Inferior parietal cortex (tissue), 1 donor: ENCODE measurements around the gene THNSL1.

Experiments used
- DNase-seq: peaks from one replicate; pipeline ENCODE4 v3.0.0-alpha.2; 2016; ENCODE audit errors: extremely low spot score

Gene THNSL1

DNA sequence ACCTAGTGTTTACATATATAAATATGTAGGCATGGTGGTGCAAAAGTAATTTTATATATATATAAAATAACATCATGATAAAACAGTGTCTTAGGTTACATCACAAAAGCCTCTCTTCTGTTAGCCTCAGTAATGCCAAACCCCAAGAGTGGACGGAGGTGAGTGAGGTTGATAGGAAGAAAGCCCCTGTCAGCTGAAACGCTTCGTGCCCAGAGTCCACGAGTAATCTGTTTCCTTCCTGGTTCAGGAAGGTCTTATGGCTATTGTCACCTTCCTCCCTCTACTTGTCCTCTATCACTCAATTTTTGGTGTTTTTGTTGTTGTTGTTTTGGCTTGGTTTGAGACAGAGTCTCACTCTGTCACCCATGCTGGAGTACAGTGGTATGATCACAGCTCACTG lies 41.5 kb downstream of the THNSL1 start:
- no peak for DNase-seq

DNA sequence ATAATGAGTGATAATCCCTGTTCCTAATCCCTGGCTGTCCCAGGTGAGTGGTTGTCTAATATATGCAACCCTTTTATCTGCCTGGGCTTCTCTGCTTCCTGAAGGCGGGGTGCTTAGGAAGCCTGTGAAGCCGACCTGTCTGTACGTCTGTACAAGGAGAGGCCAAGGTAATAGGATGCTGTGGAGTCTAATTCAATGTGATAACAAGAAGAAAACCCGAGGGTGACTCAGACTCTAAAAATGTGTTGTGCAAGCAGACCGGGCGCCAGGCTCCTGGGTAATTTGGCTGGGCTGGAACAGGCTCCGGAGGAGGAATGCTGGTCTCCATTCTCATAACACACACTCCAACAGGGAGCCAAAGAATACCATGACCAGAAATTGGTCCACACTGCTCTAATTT lies 43.6 kb downstream of the THNSL1 start:
- peak; percentile 33 for DNase-seq

DNA sequence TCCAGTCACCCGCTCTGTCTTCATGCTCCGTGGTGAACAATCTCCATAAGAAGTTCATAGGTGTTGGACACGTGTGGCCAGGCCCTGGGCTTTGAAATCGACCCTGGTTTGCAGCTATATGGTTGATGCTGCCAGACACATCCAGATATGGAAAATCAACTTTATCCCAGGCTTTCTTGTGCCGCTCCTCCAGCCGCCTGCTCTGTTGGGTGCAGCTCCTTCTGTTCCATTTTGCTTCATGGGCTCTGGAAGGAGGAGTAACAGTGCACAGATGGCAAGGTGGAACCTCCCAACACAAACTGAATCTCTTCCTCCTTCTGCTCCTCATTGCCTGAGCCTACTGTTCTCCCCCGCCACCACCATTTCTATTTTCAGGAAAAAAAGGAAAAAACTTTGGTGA lies 44.7 kb downstream of the THNSL1 start:
- DNase-seq, result no peak

DNA sequence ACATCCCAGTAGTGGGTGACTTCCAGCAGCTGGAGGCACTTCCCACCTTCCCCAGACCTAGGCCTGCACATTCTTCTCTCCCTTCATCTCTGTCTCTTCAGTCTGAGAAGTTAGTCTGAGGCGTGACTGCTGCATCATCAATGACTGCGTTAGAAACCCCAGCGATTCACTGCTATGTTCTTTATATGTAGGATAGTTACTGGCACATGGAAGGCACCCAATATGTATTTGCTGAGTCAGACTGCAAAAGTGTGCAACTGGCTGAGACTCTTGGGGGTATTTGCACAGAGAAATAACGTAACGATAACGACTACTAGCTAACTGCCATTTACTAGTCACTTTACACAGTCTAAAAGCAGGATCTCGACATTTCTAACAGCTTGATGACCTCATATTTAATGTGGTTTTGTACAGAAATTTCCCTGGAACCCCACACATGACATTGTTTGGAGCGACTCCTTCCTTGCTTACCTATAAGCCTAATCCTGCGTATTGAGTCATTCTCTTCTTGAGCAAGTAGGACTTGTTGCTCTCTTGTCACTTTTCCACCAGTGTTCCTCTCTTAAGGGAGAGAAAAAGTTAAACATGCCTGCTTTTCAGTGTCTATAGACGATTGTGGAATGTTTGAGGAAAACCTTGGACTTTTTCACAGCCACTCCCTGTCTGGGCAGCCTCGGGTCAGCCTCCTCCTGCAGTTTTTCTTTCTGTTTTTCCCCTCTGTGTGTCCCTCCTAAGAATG lies 45.5 kb downstream of the THNSL1 start:
- no peak for DNase-seq

DNA sequence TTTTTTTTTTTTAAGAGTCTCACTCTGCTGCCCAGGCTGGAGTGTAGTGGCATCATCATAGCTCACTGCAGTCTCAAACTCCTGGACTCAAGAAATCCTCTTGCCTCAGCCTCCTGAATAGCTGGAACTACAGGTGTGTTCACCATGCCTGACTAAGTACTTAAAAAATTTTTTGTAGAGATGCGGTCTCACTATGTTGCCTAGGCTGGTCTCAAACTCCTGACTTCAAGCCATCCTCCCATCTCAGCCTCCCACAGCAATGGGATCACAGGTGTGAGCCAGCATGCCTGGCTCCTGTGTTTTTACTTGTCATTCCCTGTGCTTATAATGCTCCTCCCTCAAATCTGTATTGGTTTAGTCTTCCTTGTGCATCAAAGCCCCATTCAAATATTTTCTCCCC lies 46.7 kb downstream of the THNSL1 start:
- DNase-seq, result no peak

DNA sequence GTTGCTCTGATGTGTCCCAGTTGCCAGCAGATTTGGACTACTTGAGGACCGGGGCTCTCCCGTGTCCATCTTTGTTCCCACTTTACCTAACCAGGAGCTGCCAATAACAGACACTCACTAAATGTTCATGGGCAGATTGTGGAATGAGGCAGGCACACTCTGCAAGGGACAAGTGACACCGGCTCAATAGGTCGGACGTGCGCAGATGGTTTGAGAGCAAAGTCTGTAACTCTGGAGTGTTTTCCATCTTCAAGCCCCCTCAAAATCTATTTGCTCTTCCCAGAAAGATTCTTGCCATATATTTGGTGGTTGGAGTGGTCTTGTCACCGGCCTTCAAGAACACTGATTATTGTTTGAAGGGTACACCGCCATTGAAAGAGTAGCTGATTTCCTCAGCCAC lies 47.2 kb downstream of the THNSL1 start:
- no peak for DNase-seq

DNA sequence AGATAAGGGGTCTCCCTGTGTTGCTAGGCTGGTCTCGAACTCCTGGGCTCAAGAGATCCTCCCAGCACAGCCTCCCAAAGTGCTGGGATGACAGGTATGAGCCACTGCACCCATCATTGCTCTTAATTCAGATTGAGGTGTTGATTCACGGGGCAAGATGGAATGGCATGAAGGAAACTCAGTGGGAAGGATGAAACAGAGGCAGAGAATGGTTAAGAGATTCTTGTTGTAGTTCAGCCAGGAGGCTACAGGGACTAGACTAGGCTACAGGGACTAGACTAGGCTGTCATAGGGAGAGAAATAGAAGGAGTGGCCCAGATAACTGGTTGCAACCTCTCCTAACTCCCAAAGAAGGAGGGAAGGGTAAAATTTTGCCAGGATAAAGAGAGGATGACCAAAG lies 48.0 kb downstream of the THNSL1 start:
- DNase-seq, result no peak

DNA sequence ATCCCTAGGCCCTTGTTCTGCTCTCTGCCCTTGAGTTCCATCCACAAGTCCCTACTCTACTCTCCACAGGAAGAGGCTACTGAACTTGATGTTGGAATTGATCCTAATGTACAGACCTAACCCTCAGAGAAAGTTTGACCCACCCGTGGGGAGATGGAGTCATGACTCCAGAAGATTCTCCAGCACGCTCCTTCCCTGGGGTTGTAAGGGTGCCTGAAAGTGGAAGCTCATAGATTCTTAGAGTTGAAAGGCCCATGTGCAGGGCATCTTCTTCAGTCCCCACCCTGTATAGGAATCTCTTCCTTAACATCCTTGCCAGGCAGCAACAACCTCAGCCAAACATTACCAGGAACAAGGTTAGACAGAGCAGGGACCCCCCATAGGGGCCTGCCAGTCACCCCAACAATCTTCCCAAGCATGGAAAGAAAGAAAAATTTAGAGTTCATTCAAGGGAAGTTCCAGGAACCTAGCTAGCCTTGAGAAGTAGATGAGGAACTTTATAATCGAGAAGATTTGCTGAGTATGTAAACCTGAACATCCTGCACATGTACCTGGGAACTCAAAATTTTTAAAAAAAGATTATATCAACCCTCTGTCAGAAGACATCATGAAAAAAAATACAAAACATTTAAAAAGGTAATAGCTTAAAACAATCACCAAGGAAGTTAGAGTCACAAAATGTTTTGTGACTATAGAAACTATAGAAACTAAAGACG lies 49.5 kb downstream of the THNSL1 start:
- no peak for DNase-seq

DNA sequence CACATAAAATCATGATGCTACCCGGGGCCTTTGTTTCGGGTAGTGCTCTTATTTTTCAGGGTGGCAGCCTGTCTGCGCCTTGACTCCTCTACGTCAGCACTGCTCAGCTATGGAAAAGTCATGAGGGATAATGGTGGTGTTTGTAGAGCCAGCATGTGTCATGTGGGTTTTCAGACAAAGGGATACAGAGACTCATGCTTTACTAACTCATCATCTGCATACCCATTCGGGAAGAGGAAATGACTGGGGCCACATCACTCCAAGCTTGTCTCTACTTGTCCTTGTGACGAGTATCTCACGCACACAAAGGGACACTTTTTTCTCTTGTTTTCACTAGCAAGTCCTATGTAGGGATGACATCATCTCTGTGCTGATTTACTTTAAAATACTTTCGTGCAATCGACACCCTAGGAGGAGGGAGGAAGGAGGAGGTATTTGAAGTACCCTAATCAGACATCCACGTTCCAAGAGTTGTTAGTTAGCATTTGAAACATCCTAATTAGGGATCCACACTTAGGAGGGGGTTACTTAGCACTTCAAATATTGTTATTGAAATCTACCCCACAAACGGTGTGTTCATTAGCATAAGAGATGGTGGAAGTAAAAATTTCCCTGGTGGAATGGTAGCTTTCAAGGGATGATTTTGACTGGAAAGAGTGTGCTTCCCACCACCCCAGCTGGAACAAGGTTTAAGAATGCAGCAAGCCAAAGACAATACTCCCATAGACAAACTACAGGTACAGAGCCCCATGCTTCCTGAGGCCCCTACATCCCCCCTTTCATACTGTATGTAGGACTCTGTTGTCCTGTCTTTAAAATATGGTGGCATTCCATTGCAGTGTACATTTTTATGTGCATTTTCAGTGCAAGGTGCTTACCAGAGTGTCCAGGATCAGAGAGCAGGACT lies 52.0 kb downstream of the THNSL1 start:
- DNase-seq, result peak; percentile 43

DNA sequence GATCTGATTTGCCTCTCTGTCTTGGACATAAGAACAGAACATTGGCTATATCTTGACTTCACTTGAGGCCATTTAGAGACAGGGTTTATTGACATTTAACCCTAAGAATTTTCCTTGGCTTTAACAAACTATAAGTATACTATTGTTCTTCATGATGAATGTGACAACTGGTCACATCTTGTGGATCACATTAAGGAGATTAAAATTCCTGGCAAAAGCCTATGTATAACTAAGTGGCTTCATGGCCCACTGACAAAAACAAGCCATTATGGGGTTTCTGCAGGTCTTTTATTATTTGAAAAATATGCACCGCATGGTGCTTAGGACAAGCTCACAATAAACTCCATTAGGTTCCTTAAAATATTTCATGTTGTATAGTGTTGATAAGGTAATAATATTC lies 54.8 kb downstream of the THNSL1 start:
- no peak for DNase-seq

DNA sequence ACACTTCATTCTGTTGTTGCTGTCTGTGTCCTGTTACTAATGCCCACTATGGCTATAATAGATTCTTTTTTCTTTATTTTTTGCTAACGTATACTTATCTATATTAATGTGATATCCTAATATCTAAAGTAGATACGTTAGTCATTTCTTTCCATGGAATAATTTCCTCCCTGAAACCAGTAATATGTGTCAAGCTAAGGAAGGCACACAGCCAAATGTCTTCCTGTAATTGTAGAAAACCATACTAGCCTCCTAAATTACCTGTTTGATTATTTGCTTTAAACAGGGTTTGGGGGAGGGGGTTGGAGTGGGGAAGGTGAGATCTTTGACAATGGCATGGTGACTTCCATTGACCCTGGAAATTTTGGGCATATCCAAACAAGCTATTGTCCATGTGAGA lies 56.4 kb downstream of the THNSL1 start:
- DNase-seq, result no peak

DNA sequence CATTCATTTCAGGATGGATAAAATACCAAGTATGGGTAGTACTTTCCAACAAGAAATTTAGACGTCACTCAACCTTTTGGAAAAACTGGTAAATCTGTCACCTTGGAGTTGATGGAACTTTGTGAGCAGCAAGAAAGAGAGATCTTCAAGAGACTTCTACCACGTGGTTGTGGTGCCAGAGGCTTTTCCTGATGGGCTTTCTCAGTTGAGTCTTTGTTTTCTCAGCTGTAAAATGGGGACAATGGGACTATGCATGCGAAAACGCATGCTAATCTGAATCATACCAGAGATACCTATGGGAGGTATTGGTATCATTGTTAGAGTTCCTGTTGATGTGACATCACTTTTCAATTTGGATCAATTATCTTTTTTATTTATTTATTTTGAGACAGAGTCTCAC lies 59.4 kb downstream of the THNSL1 start:
- no peak for DNase-seq
